GM12878 (cell line): ENCODE measurements around the gene NFE2L1. TPM values are rescaled to one million over a fixed set of nuclear protein-coding genes. Genes with fewer than 3 reads are reported as not detected.

Source experiments
- ATAC-seq: fragments of 200-7000 bp; cut with Tn5 transposase; 3 replicates; pipeline ENCODE4 v1.9.1; 2020; ENCODE audit warnings: mild to moderate bottlenecking, moderate library complexity
- BruUV-seq: library from RNA; stranded (reverse); fragments of 400-500 nt; replicated peaks from 2 replicates; lab custom pipeline; 2021; lab: Mats Ljungman, UMichigan
- CTCF ChIA-PET: fragments of 300-600 bp; sonication (Branson Sonifier 250); formaldehyde crosslinking; extraction: SDS; loops from one replicate; lab custom pipeline; 2021; ENCODE audit warnings: inconsistent platforms; lab: Yijun Ruan, JAX
- POLR2A ChIA-PET: fragments of 350-600 bp; formaldehyde crosslinking; extraction: SDS; loops from one replicate; lab custom pipeline; 2021; ENCODE audit warnings: inconsistent platforms; lab: Charles Lee
- RAD21 ChIA-PET: fragments of 300-600 bp; sonication (Branson Sonifier 250); formaldehyde crosslinking; loops from one replicate; lab custom pipeline; 2023; ENCODE audit warnings: antibody characterized with exemption; ENCODE audit not compliant: unreplicated experiment; lab: Charles Lee
- SMC1A ChIA-PET: fragments of 300-600 bp; sonication (Branson Sonifier 250); formaldehyde crosslinking; loops from one replicate; lab custom pipeline; 2023; ENCODE audit not compliant: unreplicated experiment, uncharacterized antibody; lab: Charles Lee
- DNase-seq: peaks from one replicate; pipeline ENCODE4 v3.0.0-alpha.2; 2011; ENCODE audit warnings: low read depth, low spot score
- FAIRE-seq: peaks from 3 replicates; lab custom pipeline; 2011; peaks lifted over from hg19 to GRCh38; lab: Jason Lieb, UNC
- H2AFZ ChIP-seq: 2 replicates; pipeline ENCODE4 v1.6.0; 2011; ENCODE audit warnings: low read depth, low read length, control low read depth; ENCODE audit not compliant: control insufficient read depth
- H3K27ac ChIP-seq: 2 replicates; pipeline ENCODE4 v1.5.1; 2011; ENCODE audit warnings: control low read depth; ENCODE audit not compliant: control insufficient read depth, insufficient read depth
- H3K27me3 ChIP-seq, 2 experiments: replicated peaks in 1 of 2; 2 replicates each; pipeline versions ENCODE4 v1.6.0 to v1.6.1; 2011; ENCODE audit warnings: low read length in 1 of 2; ENCODE audit not compliant: control insufficient read depth in 2 of 2, insufficient read depth in 2 of 2
- H3K36me3 ChIP-seq, 2 experiments: 2 replicates each; pipeline ENCODE4 v1.5.1; 2011; ENCODE audit warnings: low read length in 1 of 2; ENCODE audit not compliant: control insufficient read depth in 2 of 2, insufficient read depth in 2 of 2
- H3K4me1 ChIP-seq: 2 replicates; pipeline ENCODE4 v1.6.1; 2011; ENCODE audit warnings: mild to moderate bottlenecking, low read length, moderate library complexity, mixed read lengths; ENCODE audit not compliant: control insufficient read depth, insufficient read depth
- H3K4me2 ChIP-seq: 2 replicates; pipeline ENCODE4 v1.6.0; 2011; ENCODE audit warnings: control low read depth; ENCODE audit not compliant: control insufficient read depth, insufficient read depth
- H3K4me3 ChIP-seq: fragments of 200-600 bp; sonication (generic); 2 replicates; pipeline ENCODE4 v1.5.1; 2016
- H3K79me2 ChIP-seq: 2 replicates; pipeline ENCODE4 v1.6.0; 2011; ENCODE audit warnings: low read length; ENCODE audit not compliant: control insufficient read depth, insufficient read depth
- H3K9ac ChIP-seq: 2 replicates; pipeline ENCODE4 v1.8.0; 2011; ENCODE audit warnings: low read length, control low read depth, mixed read lengths; ENCODE audit not compliant: control insufficient read depth, insufficient read depth
- H3K9me3 ChIP-seq: replicated peaks from 3 replicates; pipeline ENCODE4 v1.5.1; 2011; ENCODE audit warnings: mild to moderate bottlenecking, low read length; ENCODE audit not compliant: control insufficient read depth, insufficient read depth
- H4K20me1 ChIP-seq: 2 replicates; pipeline ENCODE4 v1.6.0; 2011; ENCODE audit not compliant: control insufficient read depth, insufficient read depth
- ATF7 ChIP-seq: fragments of 450-650 bp; IDR thresholded peaks from 2 replicates; pipeline ENCODE4 v1.6.1; 2016; ENCODE audit warnings: low read depth, mild to moderate bottlenecking
- CBX3 ChIP-seq: fragments of 200-600 bp; sonication (generic); IDR thresholded peaks from 2 replicates; pipeline ENCODE4 v1.6.1; 2016; ENCODE audit warnings: low read depth, borderline replicate concordance
- ELK1 ChIP-seq: IDR thresholded peaks from 2 replicates; pipeline ENCODE4 v1.6.1; 2012; ENCODE audit warnings: low read depth, low read length, improper control_type of control experiment
- FOS ChIP-seq: IDR thresholded peaks from 3 replicates; pipeline ENCODE4 v1.6.1; 2011; ENCODE audit warnings: borderline replicate concordance; ENCODE audit not compliant: insufficient read length; ENCODE audit errors: extremely low read depth
- JUND ChIP-seq: IDR thresholded peaks from 2 replicates; pipeline ENCODE4 v1.6.1; 2012; ENCODE audit warnings: low read depth, mild to moderate bottlenecking, low read length, improper control_type of control experiment, moderate library complexity
- KDM1A ChIP-seq: fragments of 200-600 bp; sonication (generic); IDR thresholded peaks from 2 replicates; pipeline ENCODE4 v1.6.1; 2016; ENCODE audit warnings: borderline replicate concordance
- REST ChIP-seq: IDR thresholded peaks from 2 replicates; pipeline ENCODE4 v1.6.1; 2012; ENCODE audit warnings: mild to moderate bottlenecking, low read depth, low read length
- SMC3 ChIP-seq: IDR thresholded peaks from 2 replicates; pipeline ENCODE4 v1.6.1; 2011; ENCODE audit warnings: low read length, improper control_type of control experiment, borderline replicate concordance
- STAT1 ChIP-seq: fragments of 450-650 bp; conservative IDR thresholded peaks from 2 replicates; pipeline ENCODE4 v1.6.1; 2014; ENCODE audit warnings: antibody characterized with exemption, mild to moderate bottlenecking
- USF2 ChIP-seq: IDR thresholded peaks from 2 replicates; pipeline ENCODE4 v1.6.1; 2011; ENCODE audit warnings: low read depth, low read length, improper control_type of control experiment, borderline replicate concordance
- YY1 ChIP-seq: IDR thresholded peaks from 2 replicates; pipeline ENCODE4 v1.6.1; 2011; ENCODE audit warnings: low read depth, mild to moderate bottlenecking, low read length
- ZBTB4 ChIP-seq: fragments of 450-650 bp; formaldehyde crosslinking; IDR thresholded peaks from 2 replicates; pipeline ENCODE4 v1.4.0; 2022; ENCODE audit warnings: mild to moderate bottlenecking, moderate library complexity
- ZNF622 ChIP-seq: fragments of 450-650 bp; IDR thresholded peaks from 2 replicates; pipeline ENCODE4 v1.6.1; 2017; ENCODE audit warnings: mild to moderate bottlenecking, inconsistent platforms
- WGBS: methylation state at CpG from one replicate; pipeline ENCODE4 v1.1.6; 2016; ENCODE audit warnings: low lambda C conversion rate; ENCODE audit not compliant: insufficient replicate concordance, insufficient coverage; ENCODE audit errors: missing lambda C conversion rate; 5-methylcytosine and 5-hydroxymethylcytosine counted together
- in situ Hi-C: fragments of 300-500 bp; cut with MboI; formaldehyde crosslinking; loops from 9 replicates; pipeline ENCODE4 v1.14.3; 2018; ENCODE audit warnings: mixed read lengths
- intact Hi-C: fragments of 100-400 bp; cut with micrococcal nuclease; formaldehyde crosslinking; loops from one replicate; pipeline ENCODE4 v1.14.2; 2022; ENCODE audit not compliant: unreplicated experiment
- polyA plus RNA-seq, 11 experiments: library from polyadenylated mRNA; depleted of rRNA in 4 of 11; unstranded in 6 of 11; stranded (reverse) in 5 of 11; fragments of >200 nt; fragmentation: Nextera tagmentation in 4 of 11; fragmentation: Illumina TruSeq in 1 of 11; extraction: Ambion mirVana in 4 of 11; extraction: Trizol in 1 of 11; gene quantifications; 1 replicate in 1 of 11; 2 replicates in 10 of 11; pipeline versions ENCODE4 v1.2.1 to v1.2.3, GENCODE V29; 2011 to 2016; ENCODE audit warnings: inconsistent platforms in 2 of 11, missing spikeins in 2 of 11, low read depth in 1 of 11
- total RNA-seq, 4 experiments: library from RNA; depleted of rRNA in 3 of 4; stranded (reverse); fragments of >200 nt in 3 of 4; fragmentation: Illumina TruSeq in 1 of 4; extraction: Trizol in 1 of 4; gene quantifications; 2 replicates each; pipeline versions ENCODE4 v1.2.1 to v1.2.3, GENCODE V29; 2013 to 2021

NFE2L1 gene
- total and polyA plus RNA-seq, 10 of the 15 experiments (the other 5 are each of a cell fraction or from before 2014, with no cell fraction given): 3.8 to 104 (median 26.4) TPM

- no peak for TF ChIP-seq USF2
- TF ChIP-seq CBX3: no peak
- no peak for TF ChIP-seq YY1
- TF ChIP-seq ZBTB4 (CRISPR knock-in tag): no peak
Measured at GRCh38 chr17:48084932-48085331, 36.8 kb downstream of the NFE2L1 start (continued).

- ChIA-PET SMC1A (interaction anchor here (0.8 to 1.2 kb wide), 2 partner anchors 13 to 15 kb away, joined by 3 to 7 read pairs; no protein-coding TSS in a partner anchor), CTCF (interaction anchor here (0.9 to 5.8 kb wide), 2 partner anchors 12 to 13 kb away, joined by 3 to 44 read pairs; no protein-coding TSS in a partner anchor), POLR2A (interaction anchor here (0.7 to 1.3 kb wide), 3 partner anchors 46 to 469 kb away, joined by 6 to 7 read pairs (median 6); no protein-coding TSS in a partner anchor), RAD21 (interaction anchor here (0.7 kb wide), 2 partner anchors 31 to 426 kb away, joined by 3 to 4 read pairs; no protein-coding TSS in a partner anchor)
- 94% methylated on average over 11 of the region's 11 CpGs for WGBS
- Histone ChIP-seq H4K20me1 (no peaks in the 10 kb centered on the region), H3K9me3 (no peaks in the 10 kb centered on the region), H3K36me3 (peaks cover 0 to 5% of the 10 kb centered on the region in 2 experiments; a peak in 1 of 4 replicates), H3K4me2 (no peak overlapping the region), H3K27ac (no peak overlapping the region), H3K4me3 (no peak overlapping the region), H3K9ac (no peak overlapping the region), H3K79me2 (peaks cover 31% of the 10 kb centered on the region), H3K4me1 (peaks cover 16% of the 10 kb centered on the region), H2AFZ (no peak overlapping the region), H3K27me3 (no peaks in the 10 kb centered on the region)
- BruUV-seq: no TSS peak
- DNase-seq (no peak), FAIRE-seq (no peak), ATAC-seq (no peak)
- in situ Hi-C loops (no loop called here), intact Hi-C loops (no loop called here)
- TF ChIP-seq KDM1A (no peak), REST (no peak), JUND (no peak), STAT1 (no peak), FOS (no peak), ATF7 (no peak), ELK1 (no peak), SMC3 (no peak), ZNF622 (no peak)
Measured at GRCh38 chr17:48093341-48094045, 45.3 kb downstream of the NFE2L1 start.
